Gastroesophageal sphincter (tissue), 4 donors: ENCODE data around the gene PPP1R13B. TPM values are rescaled to one million over a fixed set of nuclear protein-coding genes. Genes with fewer than 3 reads are reported as not detected.
A peak's percentile ranks its signal among the peaks of the same experiment; 100 is the strongest.
"Not testable (repeated sequence)": the region's sequence is repeated elsewhere in the genome, so short reads cannot be mapped to it uniquely, and the experiment has no call there.

ENCODE experiments used
- ATAC-seq: fragments of 150-250 bp; one replicate; pipeline ENCODE4 v1.9.1; 2016; ENCODE audit warnings: mild to moderate bottlenecking, moderate library complexity
- H3K27ac ChIP-seq, 4 donors: fragments of 200-600 bp; sonication (generic) in 3 of 4; 1 replicate in 3 of 4; 2 replicates in 1 of 4; pipeline ENCODE4 v1.5.1; 2016 to 2019
- H3K27me3 ChIP-seq: fragments of 200-600 bp; sonication (generic); one replicate; pipeline ENCODE4 v1.5.1; 2019
- H3K36me3 ChIP-seq, 2 donors: fragments of 200-600 bp; sonication (generic); one replicate each; pipeline ENCODE4 v1.5.1; 2019; ENCODE audit warnings: control low read depth in 1 of 2
- H3K4me1 ChIP-seq, 3 donors: fragments of 200-600 bp; sonication (generic); 1 replicate in 2 of 3; 2 replicates in 1 of 3; pipeline ENCODE4 v1.5.1; 2016 to 2019; ENCODE audit warnings: control low read depth in 2 of 3
- H3K4me3 ChIP-seq, 2 donors: fragments of 200-600 bp; sonication (generic); one replicate each; pipeline ENCODE4 v1.5.1; 2019; ENCODE audit warnings: mild to moderate bottlenecking in 1 of 2, moderate library complexity in 1 of 2
- H3K9me3 ChIP-seq, 3 donors: fragments of 200-600 bp; sonication (generic); one replicate each; pipeline ENCODE4 v1.5.1; 2017 to 2019; ENCODE audit warnings: control low read depth in 2 of 3
- CTCF ChIP-seq, 4 experiments: fragments of 200-600 bp in 2 of 4; fragments of 450-650 bp in 2 of 4; sonication (generic) in 1 of 4; IDR thresholded peaks; one replicate each; pipeline ENCODE4 v1.5.1; 2017 to 2019; ENCODE audit warnings: antibody characterized with exemption in 4 of 4, mild to moderate bottlenecking in 2 of 4, moderate library complexity in 2 of 4
- EP300 ChIP-seq: sonication (generic); formaldehyde crosslinking; IDR thresholded peaks from one replicate; pipeline ENCODE4 v1.6.1; 2017; ENCODE audit warnings: antibody characterized with exemption, mild to moderate bottlenecking
- POLR2A ChIP-seq, 2 donors: fragments of 450-650 bp; IDR thresholded peaks; one replicate each; pipeline ENCODE4 v1.6.1; 2017; ENCODE audit warnings: antibody characterized with exemption in 2 of 2, mild to moderate bottlenecking in 2 of 2, moderate library complexity in 1 of 2
- POLR2AphosphoS5 ChIP-seq: sonication (generic); formaldehyde crosslinking; IDR thresholded peaks from one replicate; pipeline ENCODE4 v1.6.1; 2017; ENCODE audit warnings: antibody characterized with exemption
- WGBS, 2 donors: methylation state at CpG; one replicate each; pipeline ENCODE4 v1.1.5; 2018; ENCODE audit warnings: low coverage in 1 of 2; 5-methylcytosine and 5-hydroxymethylcytosine counted together
- total RNA-seq, 4 donors: library from RNA; depleted of rRNA; stranded (reverse); fragments of >200 nt; gene quantifications; one replicate each; pipeline ENCODE4 v1.1.0, GENCODE V29; 2016

PPP1R13B gene
- total RNA-seq, 4 donors from 2014 or later: 13.9 to 24.8 (median 17.5) TPM

- Histone ChIP-seq H3K27me3 (no peaks in the 10 kb centered on the region), H3K27ac (peak overlapping the region in 2 of 4 donors; percentile 0 to 24), H3K9me3 (no peaks in the 10 kb centered on the region), H3K4me3 (no peak overlapping the region), H3K4me1 (peaks cover 0 to 35% (median 5%) of the 10 kb centered on the region in 3 donors), H3K36me3 (no peaks in the 10 kb centered on the region)
- no peak for TF ChIP-seq POLR2AphosphoS5
- TF ChIP-seq CTCF (IDR thresholded peaks at IDR 0.05): no peak
- TF ChIP-seq POLR2A (IDR thresholded peaks at IDR 0.05): no peak
- TF ChIP-seq EP300: no peak
- WGBS, 2 donors: 44 to 52% methylated on average over 1 of the region's 1 CpG
- ATAC-seq: no peak
Observed at GRCh38 chr14:103805708-103806107, 41.7 kb downstream of the PPP1R13B start.

GRCh38 chr14:103803661-103804060 is 43.7 kb downstream of the PPP1R13B start:
- Histone ChIP-seq H3K27ac (no peak overlapping the region), H3K4me3 (no peak overlapping the region), H3K27me3 (no peaks in the 10 kb centered on the region), H3K36me3 (no peaks in the 10 kb centered on the region), H3K4me1 (peaks cover 0 to 32% (median 5%) of the 10 kb centered on the region in 3 donors), H3K9me3 (no peaks in the 10 kb centered on the region)
- TF ChIP-seq EP300 (no peak), POLR2A (IDR thresholded peaks at IDR 0.05) (no peak), CTCF (IDR thresholded peaks at IDR 0.05) (no peak), POLR2AphosphoS5 (no peak)
- no peak for ATAC-seq

- no peak for ATAC-seq
- 80 to 86% methylated on average over 7 to 8 of the region's 8 CpGs for WGBS, 2 donors
- H3K27ac ChIP-seq: no peak overlapping the region
- H3K36me3 ChIP-seq: no peaks in the 10 kb centered on the region
- H3K27me3 ChIP-seq: no peaks in the 10 kb centered on the region
- H3K4me1 ChIP-seq: peaks cover 0 to 23% (median 5%) of the 10 kb centered on the region in 3 donors
- H3K4me3 ChIP-seq: no peak overlapping the region
- H3K9me3 ChIP-seq: no peaks in the 10 kb centered on the region
- TF ChIP-seq POLR2A (IDR thresholded peaks at IDR 0.05): no peak
- no peak for TF ChIP-seq POLR2AphosphoS5
- no peak for TF ChIP-seq EP300
- no peak for TF ChIP-seq CTCF (IDR thresholded peaks at IDR 0.05)
Observed at GRCh38 chr14:103802356-103802755, 45.0 kb downstream of the PPP1R13B start.

GRCh38 chr14:103801459-103801858 is 45.9 kb downstream of the PPP1R13B start:
- no peaks in the 10 kb centered on the region for H3K27me3 ChIP-seq
- no peak for ATAC-seq
- peaks cover 0 to 15% (median 3%) of the 10 kb centered on the region in 3 donors for H3K4me1 ChIP-seq

GRCh38 chr14:103793192-103793591 is 54.2 kb downstream of the PPP1R13B start:
- H3K36me3 ChIP-seq: peaks cover 0 to 56% of the 10 kb centered on the region in 2 donors
- not testable (repeated sequence) for ATAC-seq, H3K4me1 ChIP-seq, H3K27ac ChIP-seq, H3K9me3 ChIP-seq, H3K27me3 ChIP-seq, H3K4me3 ChIP-seq

More at GRCh38 chr14:103801459-103801858, 45.9 kb downstream of the PPP1R13B start:
- peaks cover 0 to 3% of the 10 kb centered on the region in 2 donors for H3K36me3 ChIP-seq
- WGBS, 2 donors: 71 to 83% methylated on average over 4 of the region's 4 CpGs
- TF ChIP-seq EP300: no peak
- TF ChIP-seq POLR2A (IDR thresholded peaks at IDR 0.05): no peak
- no peak for TF ChIP-seq CTCF (IDR thresholded peaks at IDR 0.05)
- no peak for TF ChIP-seq POLR2AphosphoS5
- no peak overlapping the region for H3K4me3 ChIP-seq
- no peak overlapping the region for H3K27ac ChIP-seq
- H3K9me3 ChIP-seq: no peaks in the 10 kb centered on the region
